OCI-LY1 (cell line): ENCODE measurements around the gene ZFY.

ENCODE experiments used
- CTCF ChIP-seq: fragments of 200-600 bp; sonication (generic), shearing (Covaris generic); IDR thresholded peaks from 2 replicates; pipeline ENCODE4 v1.5.1; 2017; ENCODE audit warnings: mild to moderate bottlenecking, antibody characterized with exemption, low read length, moderate library complexity, mixed read lengths
- EZH2 ChIP-seq: fragments of 200-600 bp; sonication (generic), shearing (Covaris generic); IDR thresholded peaks from 2 replicates; pipeline ENCODE4 v1.8.0; 2017; ENCODE audit warnings: borderline replicate concordance, mixed run types, mild to moderate bottlenecking, antibody characterized with exemption, low read length, moderate library complexity, mixed read lengths

GRCh38 chrY:3021176-3021575 is 86.0 kb downstream of the ZFY start:
- TF ChIP-seq CTCF (no peak), EZH2 (no peak)
